GM06990 (cell line): ENCODE measurements around the gene CYP2B6.
"Not testable (repeated sequence)": the region's sequence is repeated elsewhere in the genome, so short reads cannot be mapped to it uniquely, and the experiment has no call there.

Experiments
- DNase-seq: peaks from one replicate; pipeline ENCODE4 v3.0.0-alpha.2; 2011; ENCODE audit not compliant: insufficient read length; ENCODE audit errors: extremely low read depth
- H3K27me3 ChIP-seq: replicated peaks from 2 replicates; pipeline ENCODE4 v1.6.0; 2011; ENCODE audit warnings: low read length; ENCODE audit not compliant: control insufficient read depth, insufficient read depth
- H3K36me3 ChIP-seq: 2 replicates; pipeline ENCODE4 v1.5.1; 2011; ENCODE audit warnings: low read length; ENCODE audit not compliant: control insufficient read depth, insufficient read depth
- H3K4me3 ChIP-seq: replicated peaks from 2 replicates; pipeline ENCODE4 v1.5.1; 2011; ENCODE audit warnings: low read depth, mild to moderate bottlenecking, control low read depth, low read length
- CTCF ChIP-seq: IDR thresholded peaks from 2 replicates; pipeline ENCODE4 v1.5.1; 2011; ENCODE audit warnings: low read length, control low read depth, mild to moderate bottlenecking, inconsistent platforms; ENCODE audit not compliant: insufficient read depth, poor library complexity, severe bottlenecking

The CYP2B6 gene

GRCh38 chr19:41031916-41032315, 40.8 kb downstream of the CYP2B6 start:
- H3K4me3 ChIP-seq: no peak overlapping the region
- no peak for TF ChIP-seq CTCF
- no peaks in the 10 kb centered on the region for H3K36me3 ChIP-seq
- no peak for DNase-seq
- no peaks in the 10 kb centered on the region; the same call in 1 of the 2 replicates for H3K27me3 ChIP-seq

GRCh38 chr19:41033324-41033723, 42.2 kb downstream of the CYP2B6 start:
- DNase-seq, H3K4me3 ChIP-seq, H3K36me3 ChIP-seq, H3K27me3 ChIP-seq: not testable (repeated sequence)

- Histone ChIP-seq H3K4me3 (no peak overlapping the region), H3K36me3 (no peaks in the 10 kb centered on the region), H3K27me3 (no peaks in the 10 kb centered on the region)
- TF ChIP-seq CTCF: no peak
- no peak for DNase-seq
These were observed 48.7 kb downstream of the CYP2B6 start for GRCh38 chr19:41039806-41040205.

- H3K36me3 ChIP-seq, DNase-seq, H3K4me3 ChIP-seq, H3K27me3 ChIP-seq: not testable (repeated sequence)
These were observed 54.0 kb downstream of the CYP2B6 start for GRCh38 chr19:41045095-41045494.

- Histone ChIP-seq H3K36me3 (no peaks in the 10 kb centered on the region), H3K27me3 (no peaks in the 10 kb centered on the region; the same call in 1 of the 2 replicates), H3K4me3 (no peak overlapping the region)
- no peak for DNase-seq
- TF ChIP-seq CTCF: no peak
These were observed 59.3 kb downstream of the CYP2B6 start for GRCh38 chr19:41050426-41050825.

GRCh38 chr19:41052162-41052561, 61.1 kb downstream of the CYP2B6 start:
- H3K36me3 ChIP-seq, H3K27me3 ChIP-seq, H3K4me3 ChIP-seq, DNase-seq: not testable (repeated sequence)

GRCh38 chr19:41053331-41053730, 62.2 kb downstream of the CYP2B6 start:
- DNase-seq, H3K4me3 ChIP-seq, H3K36me3 ChIP-seq, H3K27me3 ChIP-seq: not testable (repeated sequence)

- no peak overlapping the region for H3K4me3 ChIP-seq
- no peak for DNase-seq
- no peaks in the 10 kb centered on the region for H3K36me3 ChIP-seq
- no peak for TF ChIP-seq CTCF
- H3K27me3 ChIP-seq: no peaks in the 10 kb centered on the region
These were observed 74.0 kb downstream of the CYP2B6 start for GRCh38 chr19:41064974-41065569.
